Right cardiac atrium (tissue), 5 donors: ENCODE measurements around the gene NAALAD2. TPM values are rescaled to one million over a fixed set of nuclear protein-coding genes. Genes with fewer than 3 reads are reported as not detected.
"Not testable (repeated sequence)": the region's sequence is repeated elsewhere in the genome, so short reads cannot be mapped to it uniquely, and the experiment has no call there.

Source experiments
- ATAC-seq, 2 donors: fragments of 200-7000 bp; cut with Tn5 transposase; one replicate each; pipeline versions ENCODE4 v1.8.0 to v1.9.1; 2020; ENCODE audit warnings: moderate library complexity in 2 of 2, mild to moderate bottlenecking in 1 of 2
- DNase-seq, 3 donors: peaks; one replicate each; pipeline ENCODE4 v3.0.0-alpha.2; 2020
- H3K27ac ChIP-seq: one replicate; pipeline ENCODE4 v1.5.1; 2013; ENCODE audit warnings: mild to moderate bottlenecking, low read length, control low read depth, moderate library complexity
- H3K27me3 ChIP-seq: one replicate; pipeline ENCODE4 v1.6.1; 2013; ENCODE audit not compliant: control insufficient read depth, insufficient read depth
- H3K4me1 ChIP-seq: one replicate; pipeline ENCODE4 v1.6.1; 2013; ENCODE audit warnings: low read length; ENCODE audit not compliant: control insufficient read depth, insufficient read depth
- H3K4me3 ChIP-seq: one replicate; pipeline ENCODE4 v1.5.1; 2013; ENCODE audit warnings: low read length, control low read depth
- H3K9me3 ChIP-seq: one replicate; pipeline ENCODE4 v1.6.1; 2013; ENCODE audit warnings: low read length; ENCODE audit not compliant: control insufficient read depth
- WGBS: extraction: QIAGEN DNeasy Blood & Tissue Kit; methylation state at CpG from one replicate; pipeline ENCODE4 v1.1.7; 2013; 5-methylcytosine and 5-hydroxymethylcytosine counted together
- intact Hi-C, 4 donors: fragments of 100-400 bp; cut with DNase I; formaldehyde crosslinking; loops; one replicate each; pipeline versions ENCODE4 v1.11.0 to v1.14.0; 2022 to 2023
- polyA plus RNA-seq: library from polyadenylated mRNA; stranded (reverse); fragments of 200-250 nt; gene quantifications from one replicate; pipeline ENCODE4 v1.2.3, GENCODE V29; 2013
- total RNA-seq, 4 donors: library from RNA; stranded (reverse); fragmentation: NEBNext Ultra II Directional; extraction: Animal tissue kit (Norgen Biotek cat#: 25700); gene quantifications; one replicate each; pipeline ENCODE4 v1.2.1, GENCODE V29; 2021
- donor health status: healthy with polysubstance abuse.
- donor health status: DM: no; HTN: yes; CAD: no.
- donor health status: DM: no; HTN: no; CAD: no.
- donor health status: DM: no; HTN: yes; CAD: no; lungs with severe emphysema.
- donor health status: DM: yes; HTN: yes; CAD: no.

The NAALAD2 gene
- total and polyA plus RNA-seq, 5 donors = 1.0 to 2.3 (median 1.8) TPM

DNA sequence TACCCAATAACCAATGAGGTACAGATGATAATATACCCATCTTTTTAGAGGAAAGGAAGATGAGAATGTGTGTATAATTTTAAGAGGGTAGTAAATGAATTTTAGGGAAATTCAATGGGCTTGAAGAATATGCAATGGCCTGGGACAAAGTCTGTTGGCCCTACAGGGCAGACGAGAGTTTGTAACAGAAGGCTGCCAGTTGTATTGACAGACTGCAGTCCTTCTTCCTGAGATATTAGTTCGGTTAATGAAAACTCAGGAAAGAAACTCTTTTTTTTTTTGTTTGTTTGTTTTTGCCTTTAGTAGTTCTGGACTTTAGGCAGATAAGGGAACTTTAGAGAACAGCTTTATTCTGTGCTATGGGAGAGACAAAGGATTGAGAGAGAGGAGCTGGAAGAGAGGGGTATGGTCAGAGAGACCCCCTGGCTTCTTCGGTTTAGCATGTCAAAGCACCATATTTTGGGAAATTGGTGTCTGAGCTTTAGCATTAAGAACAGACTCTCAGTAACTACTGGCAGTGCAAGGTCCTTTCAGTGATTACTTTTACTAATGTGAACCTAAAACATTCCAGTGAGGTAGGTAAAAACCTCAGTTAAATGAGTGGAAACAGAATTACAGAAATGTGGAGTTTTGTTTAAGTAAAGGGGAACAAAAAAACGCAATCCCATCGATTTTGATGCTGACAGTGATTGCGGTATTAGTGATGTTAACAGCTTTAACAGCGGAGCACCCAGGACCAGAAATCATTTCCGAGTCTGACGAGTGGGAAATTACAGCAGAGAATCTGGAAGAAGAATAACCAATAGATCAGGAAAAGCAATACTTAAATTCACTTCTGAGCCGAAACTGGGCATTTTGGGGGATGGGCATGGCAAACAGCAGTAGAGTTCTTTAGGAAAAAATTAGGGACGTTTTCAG lies 644 bp upstream of the NAALAD2 start:
- no peak overlapping the region for H3K27ac ChIP-seq
- H3K27me3 ChIP-seq = no peaks in the 10 kb centered on the region
- no peak for DNase-seq
- ATAC-seq = no peak
- intact Hi-C loops = no loop called here
- WGBS = 23% methylated on average over 11 of the region's 11 CpGs
- H3K4me1 ChIP-seq = no peaks in the 10 kb centered on the region
- peak overlapping the region; percentile 99 for H3K4me3 ChIP-seq
- H3K9me3 ChIP-seq = no peaks in the 10 kb centered on the region

DNA sequence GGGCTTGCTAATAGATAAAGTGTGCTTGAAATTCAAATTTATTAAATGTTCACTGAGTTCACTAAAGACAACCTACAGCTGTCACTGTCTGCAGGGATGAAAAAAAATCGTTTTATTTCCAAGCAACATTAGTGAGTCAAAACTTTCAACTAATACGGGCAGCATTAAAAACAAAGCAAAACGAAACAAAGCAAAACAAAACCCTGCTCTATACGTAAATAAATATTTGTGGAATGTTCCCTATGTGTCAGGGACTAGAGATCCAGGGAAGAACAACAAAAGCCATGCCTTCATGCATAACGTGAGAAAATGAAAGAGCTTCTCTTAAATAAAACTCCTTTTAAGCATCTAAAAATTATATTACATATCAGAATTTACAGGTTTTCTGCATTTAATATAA lies 553 bp downstream of the NAALAD2 start:
- H3K9me3 ChIP-seq = no peaks in the 10 kb centered on the region
- WGBS = 2% methylated on average over 5 of the region's 5 CpGs
- ATAC-seq (peak in 1 of 2 donors; percentile 12), DNase-seq (no peak)
- H3K4me3 ChIP-seq = peak overlapping the region; percentile 99
- no peaks in the 10 kb centered on the region for H3K4me1 ChIP-seq
- H3K27ac ChIP-seq = no peak overlapping the region
- intact Hi-C loops = no loop called here
- H3K27me3 ChIP-seq = no peaks in the 10 kb centered on the region

DNA sequence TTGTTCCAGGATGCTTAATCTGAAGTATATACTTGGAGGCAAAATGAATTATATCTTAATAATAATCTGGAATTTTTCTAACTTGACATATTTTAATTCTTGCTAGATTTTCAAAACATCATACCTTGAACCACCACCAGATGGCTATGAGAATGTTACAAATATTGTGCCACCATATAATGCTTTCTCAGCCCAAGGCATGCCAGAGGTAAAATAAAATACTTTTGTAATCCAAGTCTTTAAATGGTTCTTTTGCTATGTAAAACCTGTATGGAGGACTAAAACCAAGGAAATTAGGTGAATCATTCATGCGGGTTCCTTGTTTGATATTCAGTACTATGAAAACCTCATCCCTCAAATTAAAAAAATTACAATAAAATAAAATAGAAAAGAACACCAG lies 14.4 kb downstream of the NAALAD2 start:
- H3K27ac ChIP-seq = no peak overlapping the region

DNA sequence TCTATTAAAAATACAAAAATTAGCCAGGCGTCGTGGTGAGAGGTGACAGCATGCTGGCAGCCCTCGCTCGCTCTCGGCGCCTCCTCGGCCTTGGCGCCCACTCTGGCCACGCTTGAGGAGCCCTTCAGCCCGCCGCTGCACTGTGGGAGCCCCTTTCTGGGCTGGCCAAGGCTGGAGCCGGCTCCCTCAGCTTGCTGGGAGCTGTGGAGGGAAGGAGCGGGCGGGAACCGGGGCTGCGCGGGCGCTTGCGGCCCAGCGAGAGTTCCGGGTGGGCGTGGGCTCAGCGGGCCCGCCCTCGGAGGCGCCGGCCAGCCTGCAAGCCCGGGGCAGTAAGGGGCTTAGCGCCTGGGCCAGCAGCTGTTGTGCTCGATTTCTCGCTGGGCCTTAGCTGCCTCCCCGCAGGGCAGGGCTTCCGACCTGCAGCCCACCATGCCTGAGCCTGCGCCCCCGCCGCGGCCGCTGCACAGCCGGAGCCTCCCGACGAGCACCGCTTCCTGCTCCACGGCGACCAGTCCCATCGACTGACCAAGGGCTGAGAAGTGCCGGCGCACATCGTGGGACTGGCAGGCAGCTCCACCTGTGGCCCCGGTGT lies 32.6 kb downstream of the NAALAD2 start:
- WGBS = 96% methylated on average over 49 of the region's 49 CpGs
- intact Hi-C loops, H3K9me3 ChIP-seq, DNase-seq, H3K27ac ChIP-seq, H3K4me1 ChIP-seq, ATAC-seq, H3K27me3 ChIP-seq, H3K4me3 ChIP-seq: not testable (repeated sequence)

More for the DNA sequence above, 14.4 kb downstream of the NAALAD2 start:
- intact Hi-C loops = no loop called here
- Histone ChIP-seq H3K9me3 (no peaks in the 10 kb centered on the region), H3K4me1 (no peaks in the 10 kb centered on the region), H3K27me3 (no peaks in the 10 kb centered on the region), H3K4me3 (no peak overlapping the region)
- no peak for ATAC-seq
- DNase-seq = no peak
- WGBS = 97% methylated on average over 1 of the region's 1 CpG

DNA sequence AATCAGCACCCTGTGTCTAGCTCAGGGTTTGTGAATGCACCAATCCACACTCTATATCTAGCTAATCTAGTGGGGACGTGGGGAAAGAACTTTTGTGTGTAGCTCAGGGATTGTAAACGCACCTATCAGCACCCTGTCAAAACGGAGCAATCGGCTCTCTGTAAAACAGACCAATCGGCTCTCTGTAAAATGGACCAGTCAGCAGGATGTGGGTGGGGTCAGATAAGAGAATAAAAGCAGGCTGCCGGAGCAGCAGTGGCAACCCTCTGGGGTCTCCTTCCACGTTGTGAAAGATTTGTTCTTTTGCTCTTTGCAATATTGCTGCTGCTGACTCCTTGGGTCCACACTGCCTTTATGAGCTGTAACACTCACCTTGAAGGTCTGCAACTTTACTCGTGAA lies 33.2 kb downstream of the NAALAD2 start:
- H3K27ac ChIP-seq, H3K4me3 ChIP-seq, H3K4me1 ChIP-seq, H3K9me3 ChIP-seq, DNase-seq, intact Hi-C loops, ATAC-seq, H3K27me3 ChIP-seq: not testable (repeated sequence)
- 75% methylated on average over 8 of the region's 8 CpGs for WGBS

DNA sequence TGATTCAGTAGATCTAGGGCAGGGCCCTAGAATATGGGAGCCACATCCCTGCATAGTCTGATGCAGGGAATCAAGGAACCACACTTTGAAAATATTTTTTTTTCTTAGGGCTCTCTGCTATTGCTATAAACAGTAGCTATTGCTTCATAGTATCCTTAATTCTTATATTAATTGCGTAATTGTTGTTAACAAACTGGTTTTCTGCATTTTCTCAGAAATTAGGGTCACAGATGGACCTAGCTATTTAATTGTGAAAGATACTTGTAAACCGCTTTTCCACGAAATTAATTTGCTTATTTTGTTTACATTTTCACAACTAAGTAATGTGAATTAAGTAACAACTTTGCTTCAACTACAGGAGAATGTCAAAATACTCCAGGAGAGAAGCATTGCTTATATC lies 34.1 kb downstream of the NAALAD2 start:
- H3K9me3 ChIP-seq = no peaks in the 10 kb centered on the region
- intact Hi-C loops = no loop called here
- 89% methylated on average over 3 of the region's 3 CpGs for WGBS
- no peak overlapping the region for H3K27ac ChIP-seq
- H3K4me3 ChIP-seq = no peak overlapping the region
- ATAC-seq (no peak), DNase-seq (no peak)
- no peaks in the 10 kb centered on the region for H3K27me3 ChIP-seq
- no peaks in the 10 kb centered on the region for H3K4me1 ChIP-seq

DNA sequence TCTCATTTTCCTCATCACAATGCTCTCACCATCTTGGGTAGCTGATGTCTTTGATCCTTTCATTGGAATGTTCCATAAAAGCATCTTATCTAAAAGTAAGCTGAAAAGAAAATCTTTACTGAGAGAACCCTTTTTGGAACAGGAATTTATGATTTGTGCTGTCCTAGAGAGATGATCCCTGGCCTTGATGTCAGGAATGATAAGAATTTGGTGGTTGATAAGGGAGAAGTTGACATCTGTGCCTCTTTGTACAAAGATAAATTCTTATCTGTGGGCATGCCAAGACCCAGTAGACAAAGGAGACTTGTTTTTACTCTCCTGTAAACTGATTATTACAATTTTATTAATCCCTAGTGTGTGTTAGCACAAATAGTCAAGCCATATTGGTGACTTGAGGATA lies 36.9 kb downstream of the NAALAD2 start:
- ATAC-seq = no peak
- Histone ChIP-seq H3K4me1 (no peaks in the 10 kb centered on the region), H3K27ac (no peak overlapping the region), H3K4me3 (no peak overlapping the region), H3K27me3 (no peaks in the 10 kb centered on the region), H3K9me3 (no peaks in the 10 kb centered on the region)
- intact Hi-C loops = no loop called here
- no peak for DNase-seq

DNA sequence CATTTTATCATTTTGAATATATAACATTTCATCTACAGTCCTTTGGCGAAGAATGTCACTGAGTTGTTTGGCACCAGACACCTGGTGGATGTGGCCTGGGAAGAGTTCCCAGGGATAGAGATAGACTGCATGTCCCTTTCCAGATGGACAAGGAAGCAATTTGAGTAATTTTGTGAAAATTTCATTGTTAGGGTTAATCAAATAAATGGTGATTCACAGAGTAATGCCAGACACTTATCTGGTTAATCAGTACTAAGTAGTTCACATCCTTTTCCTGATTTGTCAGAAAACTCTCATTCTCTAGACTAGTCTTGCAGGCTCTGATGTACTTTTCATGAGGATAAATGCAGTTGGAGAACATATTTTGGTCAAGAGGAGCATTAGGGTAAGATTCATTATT lies 41.6 kb downstream of the NAALAD2 start:
- 93% methylated on average over 1 of the region's 1 CpG for WGBS
- Histone ChIP-seq H3K27me3 (no peaks in the 10 kb centered on the region), H3K4me3 (no peak overlapping the region), H3K27ac (no peak overlapping the region), H3K9me3 (no peaks in the 10 kb centered on the region), H3K4me1 (no peaks in the 10 kb centered on the region)
- DNase-seq = no peak
- no peak for ATAC-seq
- intact Hi-C loops = no loop called here

DNA sequence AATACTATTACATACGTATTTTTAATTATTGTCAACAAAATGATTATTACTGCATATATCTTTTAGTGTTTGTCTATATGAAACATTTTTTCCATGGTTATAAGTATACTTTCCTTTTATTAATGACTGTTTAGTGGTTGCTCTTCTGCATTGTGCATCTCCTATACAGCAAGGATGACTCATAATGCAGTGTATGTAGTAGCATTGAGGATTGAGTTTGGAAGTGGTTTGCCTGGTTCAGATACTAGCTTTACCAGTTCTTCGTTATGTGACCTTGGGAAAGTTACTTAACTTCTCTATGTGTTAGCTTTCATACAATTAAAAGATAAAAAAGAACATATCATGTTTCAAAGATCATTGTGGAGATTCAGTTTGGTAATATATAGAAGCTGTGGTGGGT lies 44.3 kb downstream of the NAALAD2 start:
- intact Hi-C loops = no loop called here
- Histone ChIP-seq H3K9me3 (no peaks in the 10 kb centered on the region), H3K4me1 (no peaks in the 10 kb centered on the region), H3K4me3 (no peak overlapping the region), H3K27ac (no peak overlapping the region), H3K27me3 (no peaks in the 10 kb centered on the region)
- no peak for DNase-seq
- ATAC-seq = no peak
- WGBS = 96% methylated on average over 2 of the region's 2 CpGs

DNA sequence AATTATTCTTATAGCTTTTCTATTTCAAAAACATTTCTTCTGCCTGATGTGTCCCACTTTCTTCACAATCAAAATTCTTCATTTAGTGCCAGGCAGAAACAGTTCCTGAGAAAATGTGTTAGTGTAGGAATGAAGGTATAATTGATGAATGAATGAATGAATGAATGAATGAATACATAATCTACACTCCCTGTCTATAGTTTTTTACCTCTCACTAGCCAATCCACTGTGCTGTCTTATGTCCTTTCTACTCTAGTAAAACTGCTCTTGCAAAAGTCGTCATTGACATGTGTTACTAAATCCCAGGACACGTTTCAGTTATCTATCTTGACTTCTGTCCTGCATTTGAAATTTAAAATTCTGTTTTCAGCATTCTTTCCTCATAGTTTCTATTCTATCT lies 45.5 kb downstream of the NAALAD2 start:
- H3K9me3 ChIP-seq = no peaks in the 10 kb centered on the region
- no peak for ATAC-seq

DNA sequence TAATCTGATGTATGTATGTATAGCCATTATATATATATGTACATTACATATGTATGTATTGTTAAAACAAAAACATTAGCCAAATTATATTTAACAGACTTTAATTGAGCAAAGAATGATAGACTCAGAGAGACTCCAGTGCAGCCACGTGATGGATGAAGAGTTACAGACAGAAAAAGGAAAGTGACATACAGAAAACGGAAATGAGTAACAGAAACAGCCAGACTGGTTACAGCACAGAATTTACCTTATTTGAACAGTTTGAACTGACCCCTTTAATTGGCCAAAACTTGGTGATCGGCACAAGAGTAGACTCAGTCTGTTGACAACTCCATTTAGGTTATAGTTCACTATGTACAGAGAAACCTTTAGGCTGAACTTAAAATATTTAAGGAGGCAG lies 53.4 kb downstream of the NAALAD2 start:
- H3K4me3 ChIP-seq = no peak overlapping the region
- DNase-seq (no peak), ATAC-seq (no peak)
- no peaks in the 10 kb centered on the region for H3K27me3 ChIP-seq
- H3K27ac ChIP-seq = no peak overlapping the region
- intact Hi-C loops = no loop called here
- no peaks in the 10 kb centered on the region for H3K9me3 ChIP-seq
- WGBS = 95% methylated on average over 3 of the region's 3 CpGs
- H3K4me1 ChIP-seq = no peaks in the 10 kb centered on the region

More for the DNA sequence above, 45.5 kb downstream of the NAALAD2 start:
- Histone ChIP-seq H3K4me3 (no peak overlapping the region), H3K4me1 (no peaks in the 10 kb centered on the region), H3K27ac (no peak overlapping the region), H3K27me3 (no peaks in the 10 kb centered on the region)
- intact Hi-C loops = no loop called here
- no peak for DNase-seq
- 26% methylated on average over 2 of the region's 2 CpGs for WGBS
